Measurements from ENCODE around the gene NUDT5.
"Not testable (repeated sequence)": the region's sequence is repeated elsewhere in the genome, so short reads cannot be mapped to it uniquely, and the experiment has no call there.

DNA sequence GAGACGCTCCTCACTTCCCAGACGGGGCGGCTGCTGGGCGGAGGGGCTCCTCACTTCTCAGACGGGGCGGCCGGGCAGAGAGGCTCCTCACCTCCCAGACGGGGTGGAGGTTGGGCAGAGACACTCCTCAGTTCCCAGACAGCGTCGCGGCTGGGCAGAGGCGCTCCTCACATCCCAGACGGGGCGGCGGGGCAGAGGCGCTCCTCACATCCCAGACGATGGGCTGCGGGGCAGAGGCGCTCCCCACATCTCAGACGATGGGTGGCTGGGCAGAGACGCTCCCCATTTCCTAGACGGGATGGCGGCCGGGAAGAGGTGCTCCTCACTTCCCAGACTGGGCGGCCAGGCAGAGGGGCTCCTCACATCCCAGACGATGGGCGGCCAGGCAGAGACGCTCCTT lies 30.7 kb upstream of the NUDT5 start:
- TF ChIP-seq, protein P1, sequence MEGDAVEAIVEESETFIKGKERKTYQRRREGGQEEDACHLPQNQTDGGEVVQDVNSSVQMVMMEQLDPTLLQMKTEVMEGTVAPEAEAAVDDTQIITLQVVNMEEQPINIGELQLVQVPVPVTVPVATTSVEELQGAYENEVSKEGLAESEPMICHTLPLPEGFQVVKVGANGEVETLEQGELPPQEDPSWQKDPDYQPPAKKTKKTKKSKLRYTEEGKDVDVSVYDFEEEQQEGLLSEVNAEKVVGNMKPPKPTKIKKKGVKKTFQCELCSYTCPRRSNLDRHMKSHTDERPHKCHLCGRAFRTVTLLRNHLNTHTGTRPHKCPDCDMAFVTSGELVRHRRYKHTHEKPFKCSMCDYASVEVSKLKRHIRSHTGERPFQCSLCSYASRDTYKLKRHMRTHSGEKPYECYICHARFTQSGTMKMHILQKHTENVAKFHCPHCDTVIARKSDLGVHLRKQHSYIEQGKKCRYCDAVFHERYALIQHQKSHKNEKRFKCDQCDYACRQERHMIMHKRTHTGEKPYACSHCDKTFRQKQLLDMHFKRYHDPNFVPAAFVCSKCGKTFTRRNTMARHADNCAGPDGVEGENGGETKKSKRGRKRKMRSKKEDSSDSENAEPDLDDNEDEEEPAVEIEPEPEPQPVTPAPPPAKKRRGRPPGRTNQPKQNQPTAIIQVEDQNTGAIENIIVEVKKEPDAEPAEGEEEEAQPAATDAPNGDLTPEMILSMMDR (IDR thresholded peaks at IDR 0.05) = not testable (repeated sequence)
- TF ChIP-seq POLR2AphosphoS5 (IDR thresholded peaks at IDR 0.05; ENCODE audit: low read depth, low read length); ELF1 (IDR thresholded peaks at IDR 0.05); EP300 (IDR thresholded peaks at IDR 0.05; ENCODE audit: borderline replicate concordance in 1 of 2, low read depth in 1 of 2, low read length in 1 of 2): not testable (repeated sequence)
- TF ChIP-seq, protein P2, sequence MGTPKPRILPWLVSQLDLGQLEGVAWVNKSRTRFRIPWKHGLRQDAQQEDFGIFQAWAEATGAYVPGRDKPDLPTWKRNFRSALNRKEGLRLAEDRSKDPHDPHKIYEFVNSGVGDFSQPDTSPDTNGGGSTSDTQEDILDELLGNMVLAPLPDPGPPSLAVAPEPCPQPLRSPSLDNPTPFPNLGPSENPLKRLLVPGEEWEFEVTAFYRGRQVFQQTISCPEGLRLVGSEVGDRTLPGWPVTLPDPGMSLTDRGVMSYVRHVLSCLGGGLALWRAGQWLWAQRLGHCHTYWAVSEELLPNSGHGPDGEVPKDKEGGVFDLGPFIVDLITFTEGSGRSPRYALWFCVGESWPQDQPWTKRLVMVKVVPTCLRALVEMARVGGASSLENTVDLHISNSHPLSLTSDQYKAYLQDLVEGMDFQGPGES (IDR thresholded peaks at IDR 0.05; ENCODE audit: low read depth, low read length) = not testable (repeated sequence)
- TF ChIP-seq, protein P3, sequence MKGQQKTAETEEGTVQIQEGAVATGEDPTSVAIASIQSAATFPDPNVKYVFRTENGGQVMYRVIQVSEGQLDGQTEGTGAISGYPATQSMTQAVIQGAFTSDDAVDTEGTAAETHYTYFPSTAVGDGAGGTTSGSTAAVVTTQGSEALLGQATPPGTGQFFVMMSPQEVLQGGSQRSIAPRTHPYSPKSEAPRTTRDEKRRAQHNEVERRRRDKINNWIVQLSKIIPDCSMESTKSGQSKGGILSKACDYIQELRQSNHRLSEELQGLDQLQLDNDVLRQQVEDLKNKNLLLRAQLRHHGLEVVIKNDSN (IDR thresholded peaks at IDR 0.05; ENCODE audit: borderline replicate concordance, low read depth) = not testable (repeated sequence)
- TF ChIP-seq, protein P4, sequence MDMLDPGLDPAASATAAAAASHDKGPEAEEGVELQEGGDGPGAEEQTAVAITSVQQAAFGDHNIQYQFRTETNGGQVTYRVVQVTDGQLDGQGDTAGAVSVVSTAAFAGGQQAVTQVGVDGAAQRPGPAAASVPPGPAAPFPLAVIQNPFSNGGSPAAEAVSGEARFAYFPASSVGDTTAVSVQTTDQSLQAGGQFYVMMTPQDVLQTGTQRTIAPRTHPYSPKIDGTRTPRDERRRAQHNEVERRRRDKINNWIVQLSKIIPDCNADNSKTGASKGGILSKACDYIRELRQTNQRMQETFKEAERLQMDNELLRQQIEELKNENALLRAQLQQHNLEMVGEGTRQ (IDR thresholded peaks at IDR 0.05; ENCODE audit: borderline replicate concordance, low read depth, low read length) = not testable (repeated sequence)
